ENCODE results near the gene PPP4R3A.
"Not testable (repeated sequence)": the region's sequence is repeated elsewhere in the genome, so short reads cannot be mapped to it uniquely, and the experiment has no call there.

The PPP4R3A gene

DNA sequence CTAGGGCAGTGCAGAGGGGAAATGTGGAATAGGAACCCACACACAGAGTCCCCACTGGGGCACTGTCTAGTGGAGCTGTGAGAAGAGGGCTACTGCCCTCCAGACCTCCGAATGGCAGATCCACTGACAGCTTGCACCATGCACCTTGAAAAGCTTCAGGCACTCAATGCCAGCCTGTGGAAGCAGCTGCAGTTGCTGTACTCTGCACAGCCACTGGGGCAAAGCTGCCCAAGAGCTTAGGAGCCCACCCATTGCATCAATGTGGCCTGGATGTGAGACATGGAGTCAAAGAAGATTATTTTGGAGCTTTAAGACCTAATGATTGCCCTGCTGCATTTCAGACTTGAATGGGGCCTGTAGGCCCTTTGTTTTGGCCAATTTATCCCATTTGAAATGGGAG lies 70.8 kb downstream of the PPP4R3A start:
- DNase-seq (ENCODE audit: low read depth in 4 of 4, low spot score in 1 of 4): no peak

DNA sequence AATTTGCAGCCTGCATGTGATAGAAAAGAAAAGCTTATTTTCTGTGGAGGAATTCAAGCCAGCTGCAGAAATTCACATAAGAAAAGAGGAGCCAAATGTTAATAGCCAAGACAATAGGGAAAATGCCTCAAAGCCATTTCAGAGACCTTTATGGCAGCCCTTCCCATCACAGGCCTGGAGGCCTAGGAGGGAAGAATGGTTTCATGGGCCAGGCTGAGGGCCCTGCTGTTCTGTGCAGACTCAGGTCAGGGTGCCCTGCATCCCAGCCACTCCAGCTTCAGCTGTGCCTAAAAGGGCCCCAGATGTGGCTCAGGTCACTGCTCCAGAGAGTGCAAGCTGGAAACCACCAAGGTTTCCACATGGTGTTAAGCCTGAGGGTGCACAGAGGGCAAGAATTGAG lies 71.3 kb downstream of the PPP4R3A start:
- no peak for DNase-seq (ENCODE audit: low read depth in 4 of 4, low spot score in 1 of 4)

DNA sequence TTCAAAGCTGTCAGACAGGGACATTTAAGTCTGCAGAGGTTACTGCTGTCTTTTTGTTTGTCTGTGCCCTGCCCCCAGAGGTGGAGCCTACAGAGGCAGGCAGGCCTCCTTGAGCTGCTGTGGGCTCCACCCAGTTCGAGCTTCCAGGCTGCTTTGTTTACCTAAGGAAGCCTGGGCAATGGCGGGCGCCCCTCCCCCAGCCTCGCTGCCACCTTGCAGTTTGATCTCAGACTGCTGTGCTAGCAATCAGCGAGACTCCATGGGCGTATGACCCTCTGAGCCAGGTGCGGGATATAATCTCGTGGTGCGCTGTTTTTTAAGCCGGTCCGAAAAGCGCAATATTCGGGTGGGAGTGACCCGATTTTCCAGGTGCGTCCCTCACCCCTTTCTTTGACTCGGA lies 73.8 kb downstream of the PPP4R3A start:
- DNase-seq (ENCODE audit: low read depth in 4 of 4, low spot score in 1 of 4): not testable (repeated sequence)

GRCh38 chr14:91429385-91429784 lies 80.7 kb downstream of the PPP4R3A start:
- DNase-seq (ENCODE audit: low read depth in 4 of 4, low spot score in 1 of 4): no peak

GRCh38 chr14:91428931-91429330 lies 81.2 kb downstream of the PPP4R3A start:
- not testable (repeated sequence) for DNase-seq (ENCODE audit: low read depth in 4 of 4, low spot score in 1 of 4)

- not testable (repeated sequence) for DNase-seq (ENCODE audit: low read depth in 4 of 4, low spot score in 1 of 4)
Observed at GRCh38 chr14:91425531-91425944, 84.6 kb downstream of the PPP4R3A start.

DNA sequence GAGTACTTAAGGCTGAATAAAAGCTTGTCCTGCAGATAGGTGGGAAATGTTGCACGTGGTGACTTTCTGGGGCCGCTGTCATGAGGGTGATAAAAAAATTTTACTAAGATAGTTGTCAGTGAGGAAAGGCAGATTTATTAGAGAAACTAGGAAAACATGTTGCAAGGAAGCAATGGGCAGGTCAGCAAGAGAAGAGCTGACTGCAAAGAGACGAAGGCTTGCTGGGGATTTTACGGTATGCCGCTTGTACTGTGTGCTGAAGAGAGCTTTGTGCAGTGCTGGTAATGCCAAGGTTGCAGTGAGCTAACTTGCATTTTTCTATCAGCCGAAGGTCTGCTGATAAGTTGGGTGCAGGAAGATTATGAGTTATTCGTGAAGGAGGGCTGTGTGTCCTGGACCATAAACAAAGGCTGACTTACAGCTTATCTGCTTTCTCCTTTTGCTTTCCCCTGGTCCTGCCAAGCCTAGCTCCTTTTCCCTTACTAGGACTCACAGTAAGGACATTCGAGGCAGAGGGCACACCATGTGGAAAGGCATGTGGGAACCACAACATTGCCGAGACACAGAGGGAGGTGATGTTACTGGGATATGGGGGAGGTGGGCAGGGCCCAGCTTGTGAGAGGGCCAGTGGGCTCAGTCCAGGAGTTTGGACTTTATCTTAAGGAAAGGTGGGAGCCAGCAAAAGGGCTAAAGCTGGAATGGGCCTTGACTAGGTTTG lies 85.1 kb downstream of the PPP4R3A start:
- DNase-seq (ENCODE audit: low read depth in 4 of 4, low spot score in 1 of 4): no peak

- no peak for DNase-seq (ENCODE audit: low read depth in 4 of 4, low spot score in 1 of 4)
Observed at GRCh38 chr14:91420686-91421085, 89.4 kb downstream of the PPP4R3A start.

DNA sequence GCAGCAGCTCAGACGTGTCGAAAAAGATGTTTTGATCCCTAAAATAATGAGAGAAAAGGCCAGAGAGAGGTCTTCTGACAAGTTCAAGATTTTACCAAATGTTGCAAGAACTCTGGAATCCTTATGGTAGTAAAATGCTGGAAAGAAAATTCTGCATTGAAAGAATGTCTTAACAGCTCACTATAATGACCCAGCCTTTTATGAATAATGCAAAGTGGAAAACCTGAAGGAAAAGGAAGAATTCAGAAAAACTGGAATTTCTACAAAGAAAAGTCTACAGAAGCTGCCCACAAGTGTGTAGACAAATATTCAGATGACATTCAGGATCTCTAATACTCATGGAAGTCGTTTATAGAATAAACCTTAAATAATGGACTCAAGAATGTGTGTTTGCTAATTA lies 90.7 kb downstream of the PPP4R3A start:
- no peak for DNase-seq (ENCODE audit: low read depth in 4 of 4, low spot score in 1 of 4)

DNA sequence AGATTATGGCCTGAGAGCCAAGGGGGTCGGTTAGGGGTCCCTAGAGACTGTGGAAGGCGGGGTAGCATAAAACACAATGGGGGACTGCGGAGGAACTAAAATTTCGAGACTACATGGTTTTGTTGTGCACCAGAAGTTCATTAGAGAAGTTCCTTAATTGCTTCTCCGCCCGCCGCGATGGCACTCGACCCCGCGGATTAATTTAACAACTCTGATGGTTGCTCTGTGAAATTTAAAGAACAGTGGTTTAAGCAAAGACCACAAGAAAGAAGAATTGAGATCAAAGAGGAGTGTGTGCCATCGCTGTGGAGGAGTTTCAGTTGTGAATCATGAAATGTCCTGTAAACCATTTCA lies 91.1 kb downstream of the PPP4R3A start:
- peak in 1 of 4 experiments; percentile 33 for DNase-seq (ENCODE audit: low read depth in 4 of 4, low spot score in 1 of 4)

DNA sequence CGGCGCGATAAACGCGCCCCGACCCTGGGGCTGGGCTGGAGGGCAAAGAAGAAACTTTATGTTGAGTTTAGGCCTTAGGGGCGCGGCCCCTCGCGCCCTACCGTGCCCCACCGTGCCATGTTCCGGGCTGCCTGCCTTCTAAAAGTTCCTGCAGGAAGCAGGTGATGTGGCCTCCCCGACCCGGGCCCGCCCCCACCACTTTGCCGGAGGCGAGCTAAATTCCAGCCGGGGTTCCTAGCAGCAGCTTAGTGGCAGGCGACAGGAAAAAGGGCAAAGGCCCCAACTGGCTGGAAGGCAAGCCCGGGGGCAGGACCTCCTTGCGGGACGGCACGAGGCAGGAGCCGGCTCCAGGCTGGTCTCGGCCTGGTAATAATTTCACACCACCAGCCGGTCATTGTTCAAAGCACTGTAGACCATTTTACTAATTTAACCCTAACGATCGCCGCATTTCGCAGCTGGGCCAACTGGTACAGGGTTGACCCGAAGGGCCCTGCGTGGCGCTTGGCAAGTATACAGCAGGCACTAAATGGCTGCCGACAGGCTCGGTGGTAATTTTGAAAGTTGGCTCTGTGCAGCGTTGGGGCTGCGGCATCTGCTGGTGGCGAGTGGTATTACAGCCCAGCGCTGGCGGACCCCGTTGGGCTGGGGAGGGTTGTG lies 91.6 kb downstream of the PPP4R3A start:
- peak in 3 of 4 experiments; percentile 50 to 71 (median 68) for DNase-seq (ENCODE audit: low read depth in 4 of 4, low spot score in 1 of 4)

DNA sequence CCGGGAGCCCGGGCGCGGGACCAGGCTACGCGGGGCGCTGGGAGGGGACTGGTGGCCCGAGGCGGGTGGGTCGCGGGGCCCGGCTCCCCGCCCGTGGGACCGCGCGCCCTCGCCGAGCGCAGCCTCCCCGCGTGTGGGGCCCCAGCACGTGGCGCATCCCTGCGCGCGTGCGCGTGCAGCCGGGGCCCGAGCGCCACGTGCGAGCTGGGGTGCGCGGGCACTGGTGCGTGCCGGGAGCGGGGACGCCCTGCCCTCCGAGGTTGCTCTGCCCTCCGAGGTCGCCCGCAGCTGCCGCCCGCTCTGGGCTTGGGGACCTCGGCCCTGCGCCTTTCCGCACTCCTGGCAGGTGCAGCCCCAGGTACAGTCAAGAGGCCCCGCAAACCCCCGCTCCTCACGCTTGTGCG lies 92.1 kb downstream of the PPP4R3A start:
- DNase-seq (ENCODE audit: low read depth in 4 of 4, low spot score in 1 of 4): peak in 2 of 4 experiments; percentile 44 to 48

DNA sequence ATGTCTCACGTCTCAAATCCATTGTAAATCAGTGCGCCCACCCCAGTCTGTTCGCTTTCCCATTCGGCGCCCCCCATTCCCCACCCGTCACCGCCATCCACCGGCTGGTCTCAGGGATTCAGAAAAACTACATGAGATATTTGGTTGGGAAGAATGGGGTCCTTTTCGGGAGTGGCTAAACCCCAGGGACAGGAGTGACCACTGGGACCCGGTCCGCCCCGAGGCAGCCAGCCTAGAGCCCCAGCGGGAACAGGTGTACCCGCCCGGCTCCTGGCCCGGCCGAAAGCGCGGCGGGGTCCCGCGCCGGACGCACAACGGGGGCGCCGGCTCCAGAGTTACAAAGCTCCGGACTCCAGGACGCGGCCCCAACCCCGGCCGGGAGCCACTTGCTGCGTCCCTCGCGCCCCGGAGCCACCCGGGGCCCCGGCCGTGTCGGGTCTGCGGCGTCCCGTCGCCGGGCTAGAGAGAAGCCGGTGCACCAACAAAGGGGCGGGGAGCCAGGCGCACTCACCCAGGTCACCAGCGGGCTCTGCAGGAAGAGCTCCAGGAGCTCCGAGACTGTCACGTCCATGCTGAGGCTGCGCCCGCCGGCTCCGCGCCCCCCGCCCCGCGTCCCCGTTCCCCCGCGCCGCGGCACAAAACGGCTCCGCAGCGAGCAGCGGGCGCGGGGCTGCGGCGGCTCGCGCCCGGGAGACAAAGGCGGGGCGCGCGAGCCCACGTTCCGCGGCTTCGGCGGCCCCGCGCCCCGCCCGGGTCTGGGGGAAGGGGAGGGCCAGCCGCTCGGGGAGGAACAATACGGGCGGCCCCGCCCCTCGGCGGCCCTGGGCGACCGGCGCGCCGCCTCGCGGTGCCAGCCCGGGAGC lies 92.8 kb downstream of the PPP4R3A start, which contains the start of gene CCDC88C:
Gene CCDC88C, minus strand, starts transcription at position 701 of the 863 bp plus-strand sequence. Its CDS starts 130 bp downstream, at position 571.
- DNase-seq (ENCODE audit: low read depth in 4 of 4, low spot score in 1 of 4): peak in 3 of 4 experiments; percentile 50 to 74 (median 71)

DNA sequence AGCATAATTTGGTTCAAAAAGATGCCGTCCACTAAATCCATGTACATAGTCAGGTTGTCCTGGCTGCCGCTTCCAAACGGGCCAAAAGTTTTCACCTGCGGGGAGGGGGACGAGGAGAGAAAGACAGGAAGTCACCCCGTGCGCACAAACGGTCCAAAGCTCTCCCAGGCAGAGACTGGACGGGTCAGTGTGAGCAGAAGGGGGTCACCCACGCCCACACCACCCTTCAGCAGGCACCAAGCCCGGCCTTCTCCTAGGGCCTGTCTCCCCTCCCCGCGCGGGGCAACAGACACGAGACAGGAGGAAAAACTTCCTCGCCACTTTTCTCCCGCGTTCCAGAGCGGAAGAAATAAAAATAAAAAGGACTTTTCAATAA lies 93.4 kb downstream of the PPP4R3A start:
- no peak for DNase-seq (ENCODE audit: low read depth in 4 of 4, low spot score in 1 of 4)

- DNase-seq (ENCODE audit: low read depth in 4 of 4, low spot score in 1 of 4): peak in 2 of 4 experiments; percentile 43 to 56
Observed at GRCh38 chr14:91415794-91416743, 94.0 kb downstream of the PPP4R3A start.

GRCh38 chr14:91414475-91414833 lies 95.7 kb downstream of the PPP4R3A start:
- DNase-seq (ENCODE audit: low read depth in 4 of 4, low spot score in 1 of 4): no peak

GRCh38 chr14:91413547-91414474 lies 96.3 kb downstream of the PPP4R3A start:
- DNase-seq (ENCODE audit: low read depth in 4 of 4, low spot score in 1 of 4): no peak

DNA sequence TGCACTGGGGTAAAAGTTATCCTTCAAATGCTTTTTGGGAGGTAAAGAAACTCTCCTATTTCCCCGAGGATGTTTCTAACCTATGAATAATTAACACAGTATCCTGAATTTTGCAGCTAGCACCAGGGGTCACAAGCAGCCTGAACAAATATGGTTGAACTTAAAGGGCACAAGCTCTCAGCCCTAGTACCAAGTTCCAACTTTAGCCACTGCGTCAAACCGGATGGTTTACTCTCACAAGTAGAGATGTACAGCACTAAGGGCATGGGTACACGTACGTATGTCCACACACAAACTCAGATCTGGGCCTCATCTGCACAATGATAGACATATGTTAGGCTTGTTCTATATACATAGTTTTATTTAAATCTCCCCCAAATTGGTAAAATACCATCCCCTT lies 97.2 kb downstream of the PPP4R3A start:
- DNase-seq (ENCODE audit: low read depth in 4 of 4, low spot score in 1 of 4): no peak

DNA sequence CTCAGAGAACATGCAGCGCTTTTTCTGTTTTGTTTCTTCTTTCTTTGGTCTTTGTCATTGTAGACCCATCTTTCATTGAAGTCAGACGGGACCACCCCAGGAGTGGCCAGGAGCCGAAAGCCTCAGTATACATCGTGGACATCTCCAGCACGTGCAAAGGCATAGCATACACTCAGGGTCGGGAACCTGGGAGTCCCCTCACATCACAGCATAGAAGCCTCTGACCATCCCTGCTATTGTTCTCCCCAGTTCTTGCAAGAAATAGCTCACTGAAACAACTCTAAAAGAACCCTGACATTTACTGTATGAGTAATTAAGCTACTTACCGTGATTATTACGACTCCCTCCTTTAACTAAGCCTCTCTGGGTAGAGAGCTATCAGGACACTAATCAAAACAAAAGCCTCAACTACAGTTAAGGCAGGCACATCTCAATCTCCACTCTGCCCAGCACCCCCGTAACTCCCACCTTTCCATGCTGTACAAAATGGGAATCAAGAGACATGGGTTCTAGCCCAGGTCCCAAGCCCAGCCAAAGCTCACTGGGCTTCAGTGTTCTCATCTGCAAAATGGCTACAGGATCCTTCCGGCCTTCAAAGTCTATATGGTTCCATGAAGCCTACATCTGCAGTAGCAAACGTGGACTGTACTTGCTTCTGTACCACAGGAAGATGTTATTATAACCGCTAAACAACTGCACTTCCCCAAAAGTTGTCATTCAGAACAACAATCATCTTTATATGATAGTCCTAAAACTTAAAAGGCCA lies 99.2 kb downstream of the PPP4R3A start:
- no peak for DNase-seq (ENCODE audit: low read depth in 4 of 4, low spot score in 1 of 4)

Measured in stimulated activated CD4-positive, alpha-beta T cell treated with anti-CD3 and anti-CD28 coated beads, Interleukin-1b, Interleukin-23, amount 100 ng/mL, for 24 hours (primary cell).